GM21619 (cell line): ENCODE measurements around the gene RASA4.
A peak's percentile ranks its signal among the peaks of the same experiment; 100 is the strongest.
"Not testable (repeated sequence)": the region's sequence is repeated elsewhere in the genome, so short reads cannot be mapped to it uniquely, and the experiment has no call there.

Experiments used
- ATAC-seq: cut with Tn5 transposase; IDR thresholded peaks from one replicate; pipeline ENCODE4 v1.9.1; 2021; ENCODE audit not compliant: unreplicated experiment

Gene RASA4

GRCh38 chr7:102616507-102617125, at the start of gene RASA4:
Gene RASA4 (minus strand): TSS chr7:102616756. CDS start chr7:102616689, 67 bp downstream.
- peak; percentile 48 for ATAC-seq

GRCh38 chr7:102664765-102665164, 48.2 kb upstream of the RASA4 start:
- not testable (repeated sequence) for ATAC-seq

- not testable (repeated sequence) for ATAC-seq
Measured at GRCh38 chr7:102649924-102650323, 33.4 kb upstream of the RASA4 start, which contains the start of gene SPDYE2B. Gene SPDYE2B (plus strand): TSS chr7:102650319. CDS start chr7:102652349, 2,030 bp downstream.

DNA sequence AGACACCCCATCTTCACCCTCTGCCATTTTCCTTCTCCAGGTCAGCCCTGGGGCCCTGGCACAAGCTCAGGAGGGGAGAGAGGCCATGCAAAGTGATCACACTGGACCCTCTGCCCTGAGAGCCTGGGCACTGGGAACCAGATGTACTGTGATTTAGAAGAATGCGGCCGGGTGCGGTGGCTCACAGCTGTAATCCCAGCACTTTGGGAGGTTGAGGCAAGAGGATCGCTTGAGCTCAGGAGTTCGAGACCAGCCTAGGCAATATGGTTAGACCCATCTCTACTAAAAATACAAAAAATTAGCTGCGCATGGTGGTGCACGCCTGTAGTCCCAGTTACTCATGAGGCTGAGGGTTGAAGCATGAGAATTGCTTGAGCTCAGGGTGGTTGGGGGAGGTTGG, 31.3 kb upstream of the RASA4 start:
- not testable (repeated sequence) for ATAC-seq

- ATAC-seq: not testable (repeated sequence)
Measured at GRCh38 chr7:102643404-102643803, 26.8 kb upstream of the RASA4 start.

DNA sequence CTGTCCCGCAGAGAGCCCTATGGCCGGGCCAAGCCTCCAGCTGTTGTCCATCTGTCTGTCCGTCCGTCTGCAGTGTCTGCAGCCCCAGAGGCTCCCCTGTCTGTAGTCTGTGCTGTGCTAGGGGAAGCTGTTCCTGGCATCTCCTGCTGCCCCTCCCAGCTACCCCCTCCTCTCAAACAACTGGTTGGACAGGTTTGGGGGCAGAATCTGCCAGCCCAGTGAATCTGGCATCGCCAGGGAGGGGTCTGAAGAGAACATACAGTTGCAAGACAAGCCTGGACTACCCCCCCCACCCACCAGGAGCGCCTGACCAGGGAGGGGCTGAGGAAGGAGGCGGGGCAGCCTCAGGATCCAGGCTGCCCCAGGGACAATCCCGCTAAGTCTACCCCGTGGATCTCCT, 26.1 kb upstream of the RASA4 start, which contains the start of gene UPK3BL1:
Gene UPK3BL1 (minus strand): TSS at position 101 of the 400 bp plus-strand sequence. CDS start 50 bp downstream, at position 51.
- not testable (repeated sequence) for ATAC-seq

DNA sequence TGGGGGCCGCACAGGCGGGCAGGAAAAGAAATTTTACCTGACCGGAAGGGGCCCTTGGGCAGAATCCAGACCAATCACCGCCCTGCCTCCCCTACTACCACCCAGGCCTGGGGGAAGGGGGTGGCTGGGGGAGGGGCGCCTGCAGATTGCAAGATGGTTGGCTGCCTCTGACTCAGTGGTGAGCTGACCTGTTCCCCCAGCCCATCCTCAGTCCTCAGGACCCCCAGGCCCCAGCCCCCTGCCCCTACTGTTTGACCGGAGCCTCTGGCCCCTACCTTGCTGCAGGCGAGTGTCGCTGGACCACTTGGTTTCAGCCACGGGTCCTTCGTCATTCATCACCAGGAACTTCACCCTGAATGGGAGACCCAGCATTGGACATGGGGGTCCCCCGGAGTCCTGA, 22.3 kb upstream of the RASA4 start:
- not testable (repeated sequence) for ATAC-seq

DNA sequence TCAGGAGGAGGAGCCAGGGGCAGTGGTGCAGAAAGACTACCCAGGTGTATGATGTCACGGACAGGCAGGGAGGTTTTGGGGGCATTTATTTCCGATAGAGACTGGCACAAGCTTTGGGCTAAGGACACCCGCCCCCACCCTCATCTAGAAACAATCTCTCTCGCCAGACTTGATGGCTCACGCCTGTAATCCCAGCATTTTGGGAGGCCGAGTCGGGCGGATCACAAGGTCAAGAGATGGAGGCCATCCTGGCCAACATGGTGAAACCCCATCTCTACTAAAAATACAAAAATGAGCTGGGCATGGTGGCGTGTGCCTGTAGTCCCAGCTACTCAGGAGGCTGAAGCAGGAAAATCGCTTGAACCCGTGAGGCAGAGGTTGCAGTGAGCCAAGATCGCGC, 20.4 kb upstream of the RASA4 start:
- not testable (repeated sequence) for ATAC-seq

DNA sequence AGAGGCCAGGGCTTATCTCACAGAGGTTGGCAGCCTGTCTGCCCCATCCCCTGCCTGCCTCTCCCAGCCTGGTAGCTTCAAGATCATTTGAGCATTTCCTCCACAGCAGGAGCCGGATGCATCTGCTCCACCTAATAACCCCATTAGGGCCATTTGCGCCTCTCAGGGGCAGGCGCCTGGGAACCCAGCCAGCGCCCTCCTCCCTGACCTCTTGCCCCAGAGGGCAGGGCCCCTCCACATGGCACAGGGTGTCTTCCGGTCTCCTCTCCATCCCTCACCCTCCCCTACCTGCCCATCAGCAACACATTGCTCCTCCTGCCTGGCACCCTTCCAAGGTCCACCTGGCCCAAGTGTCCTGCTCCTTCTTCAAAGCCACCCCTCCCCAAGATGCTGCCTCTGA, 18.8 kb upstream of the RASA4 start:
- ATAC-seq: not testable (repeated sequence)

DNA sequence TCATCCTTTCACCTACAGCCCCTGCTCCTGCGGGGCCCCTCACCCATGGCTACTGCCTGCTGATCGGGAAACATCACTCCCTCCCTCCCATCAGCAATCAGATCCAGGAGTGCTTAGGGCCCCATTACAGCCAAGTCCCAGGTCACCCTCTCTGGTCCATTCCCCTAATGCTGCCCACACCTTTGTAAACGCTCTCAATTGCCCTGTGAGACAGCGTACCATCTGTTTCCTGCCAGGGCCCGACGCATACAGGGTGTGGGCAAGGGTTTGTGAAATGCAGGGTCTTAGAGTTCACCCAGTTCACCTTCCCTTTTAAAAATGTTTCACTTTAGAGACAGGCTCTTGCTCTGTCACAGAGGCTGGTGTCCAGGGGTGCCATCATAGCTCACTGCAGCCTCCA, 17.7 kb upstream of the RASA4 start:
- ATAC-seq: not testable (repeated sequence)

DNA sequence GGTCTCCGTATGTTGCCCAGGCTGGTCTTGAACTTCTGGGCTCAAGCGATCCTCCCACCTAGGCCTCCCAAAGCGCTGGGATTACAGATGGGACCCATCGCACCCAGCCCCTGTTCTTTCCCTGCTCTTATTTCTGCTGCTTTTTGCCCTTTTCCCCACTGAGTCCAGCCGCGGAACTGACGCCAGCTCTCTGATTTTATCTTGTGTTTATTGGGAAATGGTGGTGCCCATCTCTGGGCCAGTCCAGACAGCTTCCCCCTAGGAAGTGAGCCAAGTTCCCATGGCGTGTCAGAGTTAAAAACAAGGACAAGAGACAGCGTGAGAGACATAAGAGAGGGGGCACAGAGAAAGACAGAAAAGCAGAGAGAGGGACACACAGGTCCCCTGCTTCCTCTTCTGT, 14.1 kb upstream of the RASA4 start:
- not testable (repeated sequence) for ATAC-seq

DNA sequence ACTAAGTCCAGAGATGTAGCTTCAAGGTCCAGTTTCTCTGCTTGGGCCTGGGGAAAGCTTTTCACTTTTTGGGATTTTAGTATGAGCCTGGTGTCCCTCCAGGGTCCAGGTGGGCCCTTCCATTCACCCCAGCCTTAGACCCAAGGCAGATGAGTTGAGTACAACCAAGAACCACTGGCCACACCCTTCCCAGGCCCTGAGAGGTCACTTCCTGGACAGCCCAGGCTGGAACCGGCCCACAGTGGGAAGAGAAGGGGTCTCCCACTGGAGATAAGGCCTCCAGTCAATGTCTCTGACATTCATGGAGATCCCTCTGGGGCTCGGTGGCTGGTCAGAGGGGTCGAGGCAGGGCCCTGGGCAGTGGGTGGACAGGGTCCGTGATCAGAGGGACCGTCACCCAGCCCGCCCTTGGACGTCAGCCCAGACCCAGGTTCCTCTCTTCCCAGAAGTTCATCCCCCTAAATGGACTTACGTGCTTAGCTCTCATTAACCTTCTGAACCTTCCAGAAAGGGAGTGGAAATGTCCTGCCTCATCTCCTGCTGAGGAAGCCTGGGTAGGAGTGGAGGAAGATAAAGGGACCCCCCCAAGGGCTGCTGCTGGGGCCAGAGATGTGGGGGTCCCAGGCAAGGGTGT, 10.8 kb upstream of the RASA4 start:
- not testable (repeated sequence) for ATAC-seq

DNA sequence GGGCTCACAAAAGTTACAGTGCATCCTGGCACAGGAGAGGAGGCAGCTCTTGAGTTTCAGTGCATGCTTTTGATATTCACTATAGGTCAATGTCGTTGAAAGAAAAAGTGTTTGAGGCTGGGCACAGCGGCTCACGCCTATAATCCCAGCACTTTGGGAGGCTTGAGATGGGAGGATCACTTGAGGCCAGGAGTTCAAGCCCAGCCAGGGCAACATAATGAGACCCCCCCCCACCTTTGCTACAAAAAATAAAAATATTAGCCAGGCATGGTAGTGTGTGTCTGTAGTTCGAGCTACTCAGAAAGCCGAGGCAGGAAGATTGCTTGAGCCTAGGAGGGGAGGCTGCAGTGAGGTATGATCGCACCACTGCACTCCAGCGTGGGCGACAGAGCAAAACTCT, 1.6 kb upstream of the RASA4 start:
- not testable (repeated sequence) for ATAC-seq

GRCh38 chr7:102615930-102616329, 626 bp downstream of the RASA4 start:
- ATAC-seq: not testable (repeated sequence)

GRCh38 chr7:102614873-102615272, 1.7 kb downstream of the RASA4 start:
- not testable (repeated sequence) for ATAC-seq

GRCh38 chr7:102614346-102614697, 2.2 kb downstream of the RASA4 start:
- ATAC-seq: peak; percentile 22

DNA sequence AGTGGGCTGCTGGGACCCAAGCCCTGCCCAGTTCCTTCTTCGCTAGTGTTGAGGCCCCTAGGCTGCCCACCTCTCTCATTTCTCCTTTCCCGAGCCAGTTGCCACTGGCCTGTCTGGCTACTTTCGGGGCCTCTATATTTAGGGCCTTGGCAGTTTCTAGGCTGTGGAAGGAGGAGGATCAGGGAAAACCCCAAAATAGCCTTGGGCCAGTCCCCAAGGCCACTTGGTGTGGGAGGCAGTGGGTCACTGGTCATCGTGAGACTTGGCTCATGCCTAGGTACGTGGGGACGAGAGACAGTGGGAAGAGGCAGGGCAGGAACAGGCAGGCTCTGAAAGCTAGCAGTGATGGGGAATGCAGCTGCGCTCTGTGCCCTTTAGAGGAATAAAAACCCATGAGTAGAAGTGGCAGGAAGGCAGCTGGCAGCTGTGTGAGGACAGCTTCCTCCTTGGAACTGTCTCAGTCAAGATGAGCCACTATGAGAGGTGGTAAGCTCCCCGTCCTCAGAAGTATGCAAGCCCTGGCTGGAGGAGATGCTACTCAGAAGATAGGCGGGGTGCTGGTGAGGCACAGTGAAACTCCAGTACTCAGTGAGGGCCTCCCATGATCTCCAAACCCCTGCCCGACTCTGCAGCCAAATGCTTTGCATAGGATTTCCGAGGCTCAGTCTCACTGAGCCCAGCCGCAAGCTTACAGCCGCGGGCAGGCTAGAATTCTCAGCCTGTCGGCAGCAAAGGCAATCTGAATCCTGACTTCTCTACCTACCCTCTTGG, 2.8 kb downstream of the RASA4 start:
- ATAC-seq: peak; percentile 69

DNA sequence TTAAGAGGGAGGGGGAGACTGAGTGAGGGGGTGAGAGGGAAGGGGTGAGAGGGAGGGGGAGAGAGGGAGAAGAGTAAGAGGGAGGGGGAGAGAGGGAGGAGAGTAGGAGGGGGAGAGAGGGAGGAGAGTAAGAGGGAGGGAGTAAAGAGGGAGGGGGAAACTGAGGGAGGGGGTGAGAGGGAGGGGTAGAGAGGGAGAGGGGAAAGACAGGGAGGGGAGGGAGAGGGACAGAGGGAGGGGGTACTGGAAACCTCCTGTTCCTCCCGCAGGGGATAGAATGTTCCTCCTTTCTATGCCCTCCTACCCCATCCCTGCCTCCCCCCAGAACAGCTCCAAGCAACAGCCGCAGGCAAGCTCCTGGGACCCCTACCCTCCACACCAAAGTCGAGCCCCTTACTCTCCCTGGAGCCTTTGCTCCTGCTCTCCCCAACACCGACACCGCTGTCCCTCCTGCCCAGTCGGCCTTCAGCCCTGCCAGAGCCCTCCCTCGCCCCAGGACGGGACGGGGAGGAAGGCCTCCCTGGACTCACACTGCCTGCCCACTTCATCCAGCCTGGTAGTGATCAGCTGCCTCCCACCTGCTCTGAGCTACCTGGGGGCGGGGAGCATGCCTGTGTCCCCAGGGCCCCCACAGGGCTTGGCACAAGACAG, 4.8 kb downstream of the RASA4 start:
- ATAC-seq: not testable (repeated sequence)

DNA sequence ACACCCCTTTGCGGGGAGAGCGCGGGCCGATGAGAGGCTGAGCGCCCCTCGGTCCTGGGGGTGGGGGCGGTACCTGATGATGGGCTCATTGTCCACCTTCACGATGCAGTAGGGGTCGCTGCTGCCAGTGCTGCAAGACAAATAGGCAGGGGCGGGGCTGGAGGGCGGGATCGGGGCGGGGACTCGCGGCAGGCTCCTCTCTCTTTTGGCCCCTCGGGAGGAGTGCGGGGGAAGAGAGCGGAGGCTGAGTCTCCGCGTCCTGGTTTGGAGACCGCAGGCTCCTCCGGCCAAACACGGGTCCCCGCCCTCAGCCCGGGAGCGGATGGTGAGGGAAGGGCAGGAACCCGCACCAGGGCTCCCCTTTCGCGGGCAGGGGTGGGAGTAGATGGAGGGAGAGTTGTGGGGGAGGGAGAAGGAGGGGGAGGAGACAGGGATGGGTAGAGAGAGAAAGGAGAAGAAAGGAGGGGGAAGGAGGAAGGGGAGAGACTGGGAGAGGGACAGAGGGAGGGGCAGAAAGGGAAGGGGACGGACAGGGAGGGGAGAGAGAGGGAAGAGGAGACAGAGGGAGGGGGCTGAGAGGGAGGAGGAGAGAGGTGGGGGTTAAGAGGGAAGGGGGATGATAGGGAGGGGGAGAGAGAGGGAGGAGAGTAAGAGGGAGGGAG, 5.4 kb downstream of the RASA4 start:
- peak; percentile 27 for ATAC-seq

DNA sequence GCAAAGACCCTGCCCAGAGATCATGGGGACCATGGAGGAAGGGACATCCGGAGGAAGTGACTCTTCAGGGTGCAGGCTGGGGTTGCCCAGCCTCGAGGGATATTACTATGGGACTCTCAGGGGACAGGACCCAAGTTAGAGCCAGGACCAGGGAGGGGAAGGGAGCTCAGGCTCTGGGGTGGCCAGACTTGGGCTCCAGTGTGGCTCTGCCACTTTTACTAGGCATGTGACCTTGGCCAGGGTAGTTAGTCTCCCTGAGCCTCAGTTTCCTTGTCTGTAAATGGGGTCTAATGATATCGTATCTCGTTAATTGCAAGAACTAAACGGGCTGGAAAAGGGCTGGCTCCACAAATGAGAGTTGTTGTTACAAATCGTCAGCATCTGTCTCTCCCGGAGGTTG, 6.1 kb downstream of the RASA4 start:
- ATAC-seq: not testable (repeated sequence)

- ATAC-seq: not testable (repeated sequence)
Measured at GRCh38 chr7:102609734-102610133, 6.8 kb downstream of the RASA4 start.
